ENCODE measurements around the gene WDR82.

GRCh38 chr3:52222319-52223221, 55.9 kb downstream of the WDR82 start:
- TF ChIP-seq, protein P1, sequence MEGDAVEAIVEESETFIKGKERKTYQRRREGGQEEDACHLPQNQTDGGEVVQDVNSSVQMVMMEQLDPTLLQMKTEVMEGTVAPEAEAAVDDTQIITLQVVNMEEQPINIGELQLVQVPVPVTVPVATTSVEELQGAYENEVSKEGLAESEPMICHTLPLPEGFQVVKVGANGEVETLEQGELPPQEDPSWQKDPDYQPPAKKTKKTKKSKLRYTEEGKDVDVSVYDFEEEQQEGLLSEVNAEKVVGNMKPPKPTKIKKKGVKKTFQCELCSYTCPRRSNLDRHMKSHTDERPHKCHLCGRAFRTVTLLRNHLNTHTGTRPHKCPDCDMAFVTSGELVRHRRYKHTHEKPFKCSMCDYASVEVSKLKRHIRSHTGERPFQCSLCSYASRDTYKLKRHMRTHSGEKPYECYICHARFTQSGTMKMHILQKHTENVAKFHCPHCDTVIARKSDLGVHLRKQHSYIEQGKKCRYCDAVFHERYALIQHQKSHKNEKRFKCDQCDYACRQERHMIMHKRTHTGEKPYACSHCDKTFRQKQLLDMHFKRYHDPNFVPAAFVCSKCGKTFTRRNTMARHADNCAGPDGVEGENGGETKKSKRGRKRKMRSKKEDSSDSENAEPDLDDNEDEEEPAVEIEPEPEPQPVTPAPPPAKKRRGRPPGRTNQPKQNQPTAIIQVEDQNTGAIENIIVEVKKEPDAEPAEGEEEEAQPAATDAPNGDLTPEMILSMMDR (IDR thresholded peaks at IDR 0.05) = no peak
- TF ChIP-seq POLR2A (IDR thresholded peaks at IDR 0.05) = no peak

Measured in uterus (tissue), 2 donors.